GM23248 (cell line): Measurements from ENCODE around the gene NDUFA13. TPM values are rescaled to one million over a fixed set of nuclear protein-coding genes. Genes with fewer than 3 reads are reported as not detected.

Experiments used
- DNase-seq: peaks from one replicate; pipeline ENCODE4 v3.0.0-alpha.2; 2015
- H2AFZ ChIP-seq: fragments of 200-600 bp; sonication (generic); 2 replicates; pipeline ENCODE4 v1.6.1; 2016; ENCODE audit warnings: antibody characterized with exemption
- H3F3A ChIP-seq: fragments of 200-600 bp; sonication (generic); 2 replicates; pipeline ENCODE4 v1.6.1; 2016; ENCODE audit warnings: mild to moderate bottlenecking, antibody characterized with exemption, mixed run types; ENCODE audit not compliant: insufficient read depth
- H3K27ac ChIP-seq: fragments of 200-600 bp; sonication (generic); 2 replicates; pipeline ENCODE4 v1.5.1; 2016; ENCODE audit warnings: mild to moderate bottlenecking
- H3K27me3 ChIP-seq: fragments of 200-600 bp; sonication (generic); replicated peaks from 2 replicates; pipeline ENCODE4 v1.6.1; 2016; ENCODE audit warnings: mild to moderate bottlenecking; ENCODE audit not compliant: insufficient read depth
- H3K36me3 ChIP-seq: fragments of 200-600 bp; sonication (generic); 2 replicates; pipeline ENCODE4 v1.6.1; 2016; ENCODE audit warnings: low read depth, mild to moderate bottlenecking
- H3K4me1 ChIP-seq: fragments of 200-600 bp; sonication (generic); 2 replicates; pipeline ENCODE4 v1.6.1; 2016; ENCODE audit warnings: mild to moderate bottlenecking; ENCODE audit not compliant: insufficient read depth
- H3K4me2 ChIP-seq: fragments of 200-600 bp; sonication (generic); one replicate; pipeline ENCODE4 v1.6.1; 2016; ENCODE audit warnings: mild to moderate bottlenecking; ENCODE audit not compliant: unreplicated experiment
- H3K4me3 ChIP-seq: fragments of 200-600 bp; sonication (generic); 2 replicates; pipeline ENCODE4 v1.5.1; 2016; ENCODE audit warnings: mild to moderate bottlenecking
- H3K79me2 ChIP-seq: fragments of 200-600 bp; sonication (generic); 2 replicates; pipeline ENCODE4 v1.6.1; 2016; ENCODE audit warnings: mild to moderate bottlenecking; ENCODE audit not compliant: insufficient read depth
- H3K9ac ChIP-seq: fragments of 200-600 bp; sonication (generic); 2 replicates; pipeline ENCODE4 v1.6.1; 2016; ENCODE audit warnings: mild to moderate bottlenecking
- H3K9me2 ChIP-seq: fragments of 200-600 bp; sonication (generic); 2 replicates; pipeline ENCODE4 v1.6.1; 2016; ENCODE audit warnings: mixed run types, mild to moderate bottlenecking, moderate library complexity; ENCODE audit not compliant: insufficient read depth
- H3K9me3 ChIP-seq: fragments of 200-600 bp; sonication (generic); one replicate; pipeline ENCODE4 v1.6.1; 2017; ENCODE audit warnings: low read depth
- H4K20me1 ChIP-seq: fragments of 200-600 bp; sonication (generic); 2 replicates; pipeline ENCODE4 v1.6.0; 2016; ENCODE audit not compliant: insufficient read depth
- EZH2 ChIP-seq: fragments of 200-600 bp; sonication (generic); IDR thresholded peaks from 2 replicates; pipeline ENCODE4 v1.6.1; 2018; ENCODE audit warnings: antibody characterized with exemption, mild to moderate bottlenecking; ENCODE audit not compliant: insufficient read depth, poor library complexity, severe bottlenecking
- EZH2phosphoT487 ChIP-seq: fragments of 200-600 bp; sonication (generic); IDR thresholded peaks from 2 replicates; pipeline ENCODE4 v1.6.1; 2018; ENCODE audit warnings: antibody characterized with exemption, moderate library complexity, mild to moderate bottlenecking, low read depth; ENCODE audit not compliant: insufficient read depth
- WGBS, 2 experiments: methylation state at CpG; one replicate each; pipeline ENCODE4 v1.1.6; 2015 to 2017; ENCODE audit warnings: low lambda C conversion rate in 2 of 2, low coverage in 1 of 2; ENCODE audit errors: missing lambda C conversion rate in 2 of 2; 5-methylcytosine and 5-hydroxymethylcytosine counted together
- in situ Hi-C: fragments of 300-500 bp; cut with MboI; formaldehyde crosslinking; loops from 2 replicates; pipeline ENCODE4 v1.15.0; 2020
- polyA plus RNA-seq: library from polyadenylated mRNA; unstranded; fragments of >200 nt; fragmentation: Nextera tagmentation; extraction: Ambion mirVana; gene quantifications from 2 replicates; pipeline ENCODE4 v1.2.1, GENCODE V29; 2016
- total RNA-seq: library from RNA; depleted of rRNA; stranded (reverse); fragments of >200 nt; shearing (Covaris generic); gene quantifications from 2 replicates; pipeline ENCODE4 v1.2.3, GENCODE V29; 2014

NDUFA13 gene
- total and polyA plus RNA-seq, 2 experiments from 2014 or later, result 92.4 to 466 TPM

GRCh38 chr19:19566306-19566705 lies 50.3 kb downstream of the NDUFA13 start:
- 74 to 75% methylated on average over 7 of the region's 7 CpGs for WGBS, 2 experiments
- in situ Hi-C loops, result no loop called here

GRCh38 chr19:19567391-19567790 lies 51.4 kb downstream of the NDUFA13 start:
- Histone ChIP-seq H3K9ac (no peak overlapping the region), H3K9me3 (no peaks in the 10 kb centered on the region), H3K4me1 (no peaks in the 10 kb centered on the region), H2AFZ (no peak overlapping the region), H3K4me2 (no peak overlapping the region), H3K4me3 (no peak overlapping the region), H3K9me2 (no peaks in the 10 kb centered on the region), H3K27ac (no peak overlapping the region), H3K27me3 (no peaks in the 10 kb centered on the region), H3K36me3 (no peaks in the 10 kb centered on the region), H3K79me2 (no peaks in the 10 kb centered on the region), H4K20me1 (no peaks in the 10 kb centered on the region), H3F3A (no peaks in the 10 kb centered on the region)
- in situ Hi-C loops, result no loop called here
- DNase-seq, result no peak
- 77 to 83% methylated on average over 3 of the region's 3 CpGs for WGBS, 2 experiments
- TF ChIP-seq EZH2 (no peak), EZH2phosphoT487 (no peak)

More at GRCh38 chr19:19566306-19566705, 50.3 kb downstream of the NDUFA13 start:
- no peak for DNase-seq
- TF ChIP-seq EZH2, result no peak
- TF ChIP-seq EZH2phosphoT487, result no peak
- Histone ChIP-seq H3K4me3 (no peak overlapping the region), H3K36me3 (no peaks in the 10 kb centered on the region), H3K79me2 (no peaks in the 10 kb centered on the region), H3K27ac (no peak overlapping the region), H3K9me3 (no peaks in the 10 kb centered on the region), H4K20me1 (no peaks in the 10 kb centered on the region), H2AFZ (no peak overlapping the region), H3K9ac (no peak overlapping the region), H3K9me2 (no peaks in the 10 kb centered on the region), H3K4me1 (no peaks in the 10 kb centered on the region), H3K27me3 (no peaks in the 10 kb centered on the region), H3K4me2 (no peak overlapping the region), H3F3A (no peaks in the 10 kb centered on the region)

- in situ Hi-C loops, result no loop called here
These were observed 53.1 kb downstream of the NDUFA13 start for GRCh38 chr19:19568802-19569756.

GRCh38 chr19:19570571-19570970 lies 54.5 kb downstream of the NDUFA13 start:
- H3K27ac ChIP-seq, result no peak overlapping the region
- H2AFZ ChIP-seq, result no peak overlapping the region
- 82 to 87% methylated on average over 10 of the region's 10 CpGs for WGBS, 2 experiments
- no peak overlapping the region for H3K9ac ChIP-seq
- no peaks in the 10 kb centered on the region for H3K36me3 ChIP-seq
- in situ Hi-C loops, result no loop called here
- H3K9me3 ChIP-seq, result no peaks in the 10 kb centered on the region
- DNase-seq, result no peak
- H3K4me2 ChIP-seq, result no peak overlapping the region
- H3K4me1 ChIP-seq, result no peaks in the 10 kb centered on the region
- no peaks in the 10 kb centered on the region for H4K20me1 ChIP-seq
- no peaks in the 10 kb centered on the region for H3K79me2 ChIP-seq
- H3F3A ChIP-seq, result no peaks in the 10 kb centered on the region
- no peaks in the 10 kb centered on the region for H3K9me2 ChIP-seq
- H3K4me3 ChIP-seq, result no peak overlapping the region
- H3K27me3 ChIP-seq, result no peaks in the 10 kb centered on the region
- TF ChIP-seq EZH2phosphoT487 (no peak), EZH2 (no peak)

More at GRCh38 chr19:19568802-19569756, 53.1 kb downstream of the NDUFA13 start:
- H2AFZ ChIP-seq, result no peak overlapping the region
- no peaks in the 10 kb centered on the region for H4K20me1 ChIP-seq
- H3K36me3 ChIP-seq, result no peaks in the 10 kb centered on the region
- peak; percentile 82 for DNase-seq
- no peak overlapping the region for H3K27ac ChIP-seq
- no peaks in the 10 kb centered on the region for H3F3A ChIP-seq
- H3K9ac ChIP-seq, result no peak overlapping the region
- H3K79me2 ChIP-seq, result no peaks in the 10 kb centered on the region
- H3K9me2 ChIP-seq, result no peaks in the 10 kb centered on the region
- H3K9me3 ChIP-seq, result no peaks in the 10 kb centered on the region
- no peak overlapping the region for H3K4me3 ChIP-seq
- 89 to 91% methylated on average over 25 of the region's 25 CpGs for WGBS, 2 experiments
- H3K4me2 ChIP-seq, result no peak overlapping the region
- TF ChIP-seq EZH2phosphoT487, result no peak
- no peak for TF ChIP-seq EZH2
- no peaks in the 10 kb centered on the region for H3K4me1 ChIP-seq
- no peaks in the 10 kb centered on the region for H3K27me3 ChIP-seq
